GM21423 (cell line): ENCODE results near the gene RMP24.

Source experiments
- ATAC-seq: cut with Tn5 transposase; IDR thresholded peaks from one replicate; pipeline ENCODE4 v1.9.1; 2021; ENCODE audit warnings: mild to moderate bottlenecking, moderate library complexity; ENCODE audit not compliant: unreplicated experiment

The RMP24 gene

DNA sequence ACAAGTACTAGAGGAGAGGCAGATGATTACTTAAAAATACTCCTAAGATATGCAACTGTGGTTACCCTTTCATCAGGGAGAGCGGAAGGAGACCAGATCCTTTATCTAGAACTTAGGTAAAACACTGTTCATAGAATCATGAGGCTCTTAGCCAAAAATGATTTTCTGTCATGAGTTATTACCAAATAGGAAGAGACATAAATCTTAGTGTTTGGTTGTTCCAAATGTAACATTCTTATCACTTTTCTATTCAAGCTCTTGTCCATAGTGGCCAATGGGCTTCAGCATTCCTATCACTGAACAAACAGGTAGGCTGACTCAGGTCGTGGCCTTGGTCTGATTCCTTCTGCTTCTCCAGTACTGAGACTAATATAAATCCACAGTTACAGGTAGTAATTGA, 56.4 kb downstream of the RMP24 start:
- no peak for ATAC-seq
